ENCODE data around the gene DLK1. TPM values are rescaled to one million over a fixed set of nuclear protein-coding genes. Genes with fewer than 3 reads are reported as not detected.

The DLK1 gene
- not detected for total RNA-seq

- Mint-ChIP-seq H3K9me3 (ENCODE audit: low read depth) (no peaks in the 10 kb centered on the region), H3K36me3 (no peaks in the 10 kb centered on the region), H3K27me3 (peaks cover 37% of the 10 kb centered on the region), H3K27ac (no peak within 1 kb of the TSS), H3K4me1 (no peaks in the 10 kb centered on the region), H3K4me3 (no peak within 1 kb of the TSS)
- ATAC-seq = no peak
- DNase-seq = no peak
- CTCF ChIA-PET = no interaction called here
Observed at GRCh38 chr14:100726550-100727085, at the start of gene DLK1. DLK1 (plus strand) TSS chr14:100726892; CDS start chr14:100727069, 177 bp downstream.

- DNase-seq (no peak), ATAC-seq (no peak)
- CTCF ChIA-PET = interaction anchor here (0.7 to 4.5 kb wide), 2 partner anchors 14 to 1369 kb away, joined by 3 to 18 read pairs; no protein-coding TSS in a partner anchor
Observed at GRCh38 chr14:100677152-100677551, 49.5 kb upstream of the DLK1 start.

GRCh38 chr14:100677554-100678468 lies 48.9 kb upstream of the DLK1 start:
- CTCF ChIA-PET = interaction anchor here (4.5 kb wide), 1 partner anchor 15 kb away, joined by 18 read pairs; no protein-coding TSS in a partner anchor
- Mint-ChIP-seq H3K27ac (no peak overlapping the region), H3K36me3 (no peaks in the 10 kb centered on the region), H3K9me3 (ENCODE audit: low read depth) (no peaks in the 10 kb centered on the region), H3K4me3 (no peak overlapping the region), H3K4me1 (no peaks in the 10 kb centered on the region), H3K27me3 (peaks cover 28% of the 10 kb centered on the region)
- DNase-seq (no peak), ATAC-seq (no peak)

More at GRCh38 chr14:100677152-100677551, 49.5 kb upstream of the DLK1 start:
- Mint-ChIP-seq H3K27me3 (peaks cover 34% of the 10 kb centered on the region), H3K27ac (no peak overlapping the region), H3K4me1 (no peaks in the 10 kb centered on the region), H3K36me3 (no peaks in the 10 kb centered on the region), H3K4me3 (no peak overlapping the region), H3K9me3 (ENCODE audit: low read depth) (no peaks in the 10 kb centered on the region)

- DNase-seq = no peak
- no peaks in the 10 kb centered on the region for H3K9me3 Mint-ChIP-seq (ENCODE audit: low read depth)
- ATAC-seq = no peak
- CTCF ChIA-PET = interaction anchor here (4.5 kb wide), 1 partner anchor 15 kb away, joined by 18 read pairs; no protein-coding TSS in a partner anchor
- H3K36me3 Mint-ChIP-seq = no peaks in the 10 kb centered on the region
- no peak overlapping the region for H3K4me3 Mint-ChIP-seq
- H3K4me1 Mint-ChIP-seq = no peaks in the 10 kb centered on the region
- no peak overlapping the region for H3K27ac Mint-ChIP-seq
- peaks cover 22% of the 10 kb centered on the region for H3K27me3 Mint-ChIP-seq
Observed at GRCh38 chr14:100678469-100678828, 48.2 kb upstream of the DLK1 start.

GRCh38 chr14:100679153-100679552 lies 47.5 kb upstream of the DLK1 start:
- H3K36me3 Mint-ChIP-seq = no peaks in the 10 kb centered on the region
- H3K4me3 Mint-ChIP-seq = no peak overlapping the region
- peaks cover 15% of the 10 kb centered on the region for H3K27me3 Mint-ChIP-seq
- H3K4me1 Mint-ChIP-seq = no peaks in the 10 kb centered on the region
- H3K27ac Mint-ChIP-seq = no peak overlapping the region
- CTCF ChIA-PET = interaction anchor here (4.5 kb wide), 1 partner anchor 16 kb away, joined by 18 read pairs; no protein-coding TSS in a partner anchor
- no peak for ATAC-seq
- no peaks in the 10 kb centered on the region for H3K9me3 Mint-ChIP-seq (ENCODE audit: low read depth)
- no peak for DNase-seq

GRCh38 chr14:100679707-100680438 lies 46.8 kb upstream of the DLK1 start:
- Mint-ChIP-seq H3K27ac (no peak overlapping the region), H3K27me3 (peaks cover 8% of the 10 kb centered on the region), H3K4me1 (no peaks in the 10 kb centered on the region), H3K4me3 (no peak overlapping the region), H3K36me3 (no peaks in the 10 kb centered on the region), H3K9me3 (ENCODE audit: low read depth) (no peaks in the 10 kb centered on the region)
- ATAC-seq (no peak), DNase-seq (no peak)
- CTCF ChIA-PET = interaction anchor here (4.5 kb wide), 1 partner anchor 17 kb away, joined by 18 read pairs; no protein-coding TSS in a partner anchor

GRCh38 chr14:100680439-100681051 lies 46.1 kb upstream of the DLK1 start:
- Mint-ChIP-seq H3K27ac (no peak overlapping the region), H3K4me1 (no peaks in the 10 kb centered on the region), H3K36me3 (no peaks in the 10 kb centered on the region), H3K27me3 (peaks cover 4% of the 10 kb centered on the region), H3K9me3 (ENCODE audit: low read depth) (no peaks in the 10 kb centered on the region), H3K4me3 (no peak overlapping the region)
- no peak for DNase-seq
- CTCF ChIA-PET = interaction anchor here (4.5 kb wide), 1 partner anchor 17 kb away, joined by 18 read pairs; no protein-coding TSS in a partner anchor
- ATAC-seq = no peak

- H3K36me3 Mint-ChIP-seq = no peaks in the 10 kb centered on the region
- H3K9me3 Mint-ChIP-seq (ENCODE audit: low read depth) = no peaks in the 10 kb centered on the region
- no peak overlapping the region for H3K27ac Mint-ChIP-seq
- no peak for ATAC-seq
- DNase-seq = no peak
- CTCF ChIA-PET = no interaction called here
- no peak overlapping the region for H3K4me3 Mint-ChIP-seq
- no peaks in the 10 kb centered on the region for H3K4me1 Mint-ChIP-seq
- no peaks in the 10 kb centered on the region for H3K27me3 Mint-ChIP-seq
Observed at GRCh38 chr14:100681111-100681510, 45.6 kb upstream of the DLK1 start.

- CTCF ChIA-PET = no interaction called here
- no peak overlapping the region for H3K27ac Mint-ChIP-seq
- H3K9me3 Mint-ChIP-seq (ENCODE audit: low read depth) = no peaks in the 10 kb centered on the region
- DNase-seq (no peak), ATAC-seq (no peak)
- no peak overlapping the region for H3K4me3 Mint-ChIP-seq
- H3K4me1 Mint-ChIP-seq = no peaks in the 10 kb centered on the region
- no peaks in the 10 kb centered on the region for H3K27me3 Mint-ChIP-seq
- no peaks in the 10 kb centered on the region for H3K36me3 Mint-ChIP-seq
Observed at GRCh38 chr14:100682749-100683148, 43.9 kb upstream of the DLK1 start.

GRCh38 chr14:100683578-100683977 lies 43.1 kb upstream of the DLK1 start:
- no peaks in the 10 kb centered on the region for H3K4me1 Mint-ChIP-seq
- H3K9me3 Mint-ChIP-seq (ENCODE audit: low read depth) = no peaks in the 10 kb centered on the region
- no peak for DNase-seq
- H3K36me3 Mint-ChIP-seq = no peaks in the 10 kb centered on the region
- ATAC-seq = no peak
- H3K27me3 Mint-ChIP-seq = no peaks in the 10 kb centered on the region
- H3K27ac Mint-ChIP-seq = no peak overlapping the region
- H3K4me3 Mint-ChIP-seq = no peak overlapping the region
- CTCF ChIA-PET = interaction anchor here (1.1 kb wide), 1 partner anchor 31 kb away, joined by 4 read pairs; no protein-coding TSS in a partner anchor

GRCh38 chr14:100684154-100684553 lies 42.5 kb upstream of the DLK1 start:
- H3K4me1 Mint-ChIP-seq = no peaks in the 10 kb centered on the region
- ATAC-seq (no peak), DNase-seq (no peak)
- CTCF ChIA-PET = interaction anchor here (1.1 kb wide), 1 partner anchor 31 kb away, joined by 4 read pairs; no protein-coding TSS in a partner anchor
- no peak overlapping the region for H3K4me3 Mint-ChIP-seq
- no peak overlapping the region for H3K27ac Mint-ChIP-seq
- H3K36me3 Mint-ChIP-seq = no peaks in the 10 kb centered on the region
- no peaks in the 10 kb centered on the region for H3K27me3 Mint-ChIP-seq
- no peaks in the 10 kb centered on the region for H3K9me3 Mint-ChIP-seq (ENCODE audit: low read depth)

- Mint-ChIP-seq H3K27ac (no peak overlapping the region), H3K36me3 (no peaks in the 10 kb centered on the region), H3K27me3 (no peaks in the 10 kb centered on the region), H3K4me3 (no peak overlapping the region), H3K9me3 (ENCODE audit: low read depth) (no peaks in the 10 kb centered on the region), H3K4me1 (no peaks in the 10 kb centered on the region)
- DNase-seq = no peak
- no peak for ATAC-seq
- CTCF ChIA-PET = no interaction called here
Observed at GRCh38 chr14:100684961-100685360, 41.7 kb upstream of the DLK1 start.

- Mint-ChIP-seq H3K27me3 (no peaks in the 10 kb centered on the region), H3K27ac (no peak overlapping the region), H3K4me1 (no peaks in the 10 kb centered on the region), H3K9me3 (ENCODE audit: low read depth) (no peaks in the 10 kb centered on the region), H3K4me3 (no peak overlapping the region), H3K36me3 (no peaks in the 10 kb centered on the region)
- CTCF ChIA-PET = no interaction called here
- DNase-seq = no peak
- ATAC-seq = no peak
Observed at GRCh38 chr14:100686858-100687257, 39.8 kb upstream of the DLK1 start.

All from activated CD8-positive, alpha-beta memory T cell treated with anti-CD3 and anti-CD28 coated beads, Interleukin-2, amount 10 ng/mL, durations not matched to agents 7 days and 5 days (primary cell).